NCI-H2196 (cell line): ENCODE measurements around the gene ZNRF3.
A peak's percentile ranks its signal among the peaks of the same experiment; 100 is the strongest.
"Not testable (repeated sequence)": the region's sequence is repeated elsewhere in the genome, so short reads cannot be mapped to it uniquely, and the experiment has no call there.

ENCODE experiments used
- DNase-seq: peaks from one replicate; lab custom pipeline; 2025; ENCODE audit not compliant: unreplicated experiment; lab: John Stamatoyannopoulos, UW

Gene ZNRF3

DNA sequence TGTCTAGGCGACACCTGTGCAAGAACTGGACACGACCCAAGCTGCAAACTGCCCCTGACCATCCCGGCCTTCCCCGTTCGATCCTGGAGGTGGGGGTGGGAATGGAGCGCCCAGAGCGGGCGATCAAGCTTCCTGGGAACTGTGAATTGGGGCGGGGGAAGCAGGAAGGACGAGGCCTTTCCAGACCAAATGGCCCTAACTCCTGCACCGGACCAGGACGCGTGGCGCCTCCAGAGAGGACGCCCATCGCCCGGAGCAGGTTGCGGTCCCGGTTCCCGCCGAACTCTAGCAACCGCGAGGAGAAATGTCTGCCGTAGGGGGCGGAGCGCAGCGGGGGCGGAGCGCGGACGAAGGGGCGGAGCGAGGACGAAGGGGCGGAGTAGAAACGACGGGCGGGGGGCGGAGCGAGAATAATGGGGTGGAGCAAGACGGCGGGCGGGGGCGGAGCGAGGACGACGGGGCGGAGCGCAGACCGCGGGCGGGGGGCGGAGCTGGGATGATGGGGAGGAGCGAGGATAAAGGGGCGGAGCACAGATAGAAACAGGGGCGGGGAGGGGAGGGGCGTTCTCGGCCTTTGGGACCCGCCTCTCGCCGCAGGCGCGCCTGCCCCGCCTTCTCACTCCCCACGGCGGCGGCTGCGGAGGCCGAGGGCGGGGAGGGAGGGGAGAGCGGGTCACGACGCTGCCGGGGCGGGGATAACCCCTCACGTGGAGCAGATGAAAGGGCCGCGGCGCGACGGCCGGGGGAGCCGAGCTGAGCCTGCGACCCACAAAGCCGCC lies at the start of gene ZNRF3:
Gene ZNRF3 (plus strand): TSS at position 695 of the 779 bp plus-strand sequence. CDS start 195 bp downstream, outside the sequence.
- DNase-seq: peak; percentile 79

DNA sequence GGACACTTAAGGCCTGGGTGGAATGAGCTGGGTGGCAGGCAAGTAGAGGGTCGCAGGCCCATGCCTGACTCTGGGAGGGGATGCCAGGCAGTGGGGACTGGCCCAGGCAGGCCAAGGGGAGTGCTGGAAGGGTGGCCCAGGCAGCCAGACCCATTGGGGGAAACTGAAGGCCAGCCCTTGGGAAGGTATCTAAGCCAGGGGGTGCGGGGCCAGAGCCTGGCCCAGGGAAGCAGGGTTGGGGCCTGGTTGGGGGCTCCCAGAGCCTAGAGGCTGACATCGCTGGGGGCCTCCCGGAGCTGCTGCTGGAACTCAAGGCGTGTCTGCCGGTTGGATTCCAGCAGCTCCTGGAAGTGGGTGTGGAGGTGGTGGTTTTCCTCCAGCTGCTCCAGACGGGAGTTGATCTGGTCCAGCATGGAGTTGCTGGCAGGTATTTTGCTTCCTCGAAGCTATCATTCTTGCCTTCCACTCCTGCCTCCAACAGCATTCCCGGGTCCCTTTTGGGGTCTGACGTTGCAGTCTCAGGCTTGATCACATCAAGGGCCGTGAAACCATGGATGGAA lies 47.7 kb upstream of the ZNRF3 start:
- DNase-seq: no peak

DNA sequence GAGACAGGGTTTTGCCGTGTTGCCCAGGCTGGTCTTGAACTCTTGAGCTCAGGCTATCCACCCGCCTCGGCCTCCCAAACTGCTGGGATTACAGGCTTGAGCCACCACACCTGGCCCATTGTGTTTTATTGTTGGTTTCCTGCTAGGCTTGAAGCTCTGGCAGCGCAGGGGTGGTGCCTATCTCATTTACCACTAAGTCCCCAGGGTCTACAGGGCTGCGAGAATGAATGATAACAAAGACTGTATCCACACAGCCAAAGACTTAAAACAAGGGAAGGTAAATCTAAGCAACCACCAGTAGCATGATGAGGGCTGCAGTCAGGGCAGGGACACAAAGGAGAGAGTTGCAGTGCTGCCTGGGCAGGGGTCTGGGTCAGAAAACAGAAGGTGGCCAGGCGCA lies 45.7 kb upstream of the ZNRF3 start:
- DNase-seq: no peak

DNA sequence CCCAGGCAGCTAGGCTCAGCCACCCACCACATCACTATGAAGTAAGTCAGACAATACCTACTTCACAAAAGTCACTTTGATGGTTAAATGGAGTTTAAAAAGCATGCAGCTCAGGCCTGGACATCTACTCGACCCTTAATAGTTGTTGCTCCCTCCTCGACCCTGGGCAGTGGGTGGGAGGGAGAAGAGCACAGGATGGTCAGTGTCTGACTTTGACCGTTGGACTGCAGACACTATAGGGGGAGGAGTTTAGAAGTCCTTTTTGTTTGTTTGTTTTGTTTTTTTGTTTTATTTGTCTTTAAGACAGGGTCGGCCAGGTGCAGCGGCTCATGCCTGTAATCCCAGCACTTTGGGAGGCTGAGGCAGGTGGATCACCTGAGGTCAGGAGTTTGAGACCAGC lies 44.4 kb upstream of the ZNRF3 start:
- DNase-seq: no peak

DNA sequence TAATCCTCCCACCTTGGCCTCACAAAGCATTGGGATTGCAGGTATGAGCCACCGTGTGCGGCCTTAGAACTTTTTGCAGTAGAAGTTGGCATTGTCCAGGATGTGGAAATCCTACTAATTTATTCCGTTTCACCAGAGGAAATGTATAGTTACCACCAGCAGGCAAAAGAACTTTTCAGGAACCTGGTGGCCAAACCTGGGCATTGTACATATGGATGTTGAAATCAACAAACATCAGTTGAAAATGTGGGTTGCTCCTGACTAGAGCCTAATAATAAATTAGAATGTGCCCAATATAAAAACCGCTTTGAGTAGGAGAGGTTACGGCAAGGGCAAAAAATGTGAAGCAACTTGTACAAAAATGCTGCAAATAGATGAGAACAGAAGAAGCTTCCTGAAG lies 42.3 kb upstream of the ZNRF3 start:
- no peak for DNase-seq

DNA sequence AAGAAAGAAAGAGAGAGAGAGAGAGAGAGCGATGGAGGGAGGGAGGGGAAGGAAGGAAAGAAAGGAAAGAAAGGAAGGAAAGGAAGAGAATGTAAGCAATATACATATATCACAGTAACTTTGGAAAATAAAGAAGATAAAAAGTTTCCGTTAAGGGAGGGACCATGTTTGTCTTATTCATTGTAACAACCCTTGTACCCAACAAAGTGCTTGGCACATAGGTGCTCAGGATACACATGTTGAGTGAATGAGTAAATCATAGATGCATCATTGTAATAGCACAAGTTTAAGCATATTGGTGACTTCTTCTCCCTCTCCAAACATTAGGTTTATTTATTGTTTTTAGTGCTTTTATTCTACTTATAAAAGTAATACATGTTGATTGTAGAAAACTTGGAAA lies 39.7 kb upstream of the ZNRF3 start:
- DNase-seq: no peak

DNA sequence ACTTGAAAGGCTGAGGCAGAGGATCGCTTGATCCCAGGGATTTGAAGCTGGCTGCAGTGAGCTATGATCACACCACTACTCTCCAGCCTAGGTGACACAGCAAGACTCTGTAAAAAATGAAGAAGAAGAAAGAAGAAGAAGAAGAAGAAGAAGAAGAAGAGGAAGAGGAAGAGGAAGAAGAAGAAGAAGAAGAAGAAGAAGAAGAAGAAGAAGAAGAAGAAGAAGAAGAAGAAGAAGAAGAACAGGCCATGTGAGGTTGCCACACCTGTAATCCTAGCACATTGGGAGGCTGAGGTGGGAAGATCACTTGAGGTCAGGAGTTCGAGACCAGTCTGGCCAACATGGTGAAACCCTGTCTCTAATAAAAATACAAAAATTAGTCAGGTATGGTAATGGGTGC lies 39.1 kb upstream of the ZNRF3 start:
- not testable (repeated sequence) for DNase-seq

DNA sequence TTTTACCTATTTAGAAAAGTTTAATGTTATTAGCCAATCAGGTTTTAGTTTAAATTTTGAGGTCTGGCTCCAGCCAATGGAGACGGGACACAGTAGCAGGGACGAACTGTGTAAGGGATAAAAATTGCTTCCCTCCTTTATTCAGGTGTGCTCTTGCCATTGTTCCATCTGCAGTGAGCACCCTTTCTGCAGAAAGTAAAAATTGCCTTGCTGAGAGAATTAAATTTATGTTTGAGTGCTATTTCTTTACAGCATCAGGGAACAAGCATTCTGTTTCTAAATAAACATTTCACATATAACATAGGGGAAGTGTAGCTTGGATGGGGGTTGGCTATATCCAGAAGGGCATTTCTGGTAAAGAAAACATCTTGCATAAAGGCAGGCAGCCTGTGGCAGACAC lies 36.4 kb upstream of the ZNRF3 start:
- DNase-seq: no peak

DNA sequence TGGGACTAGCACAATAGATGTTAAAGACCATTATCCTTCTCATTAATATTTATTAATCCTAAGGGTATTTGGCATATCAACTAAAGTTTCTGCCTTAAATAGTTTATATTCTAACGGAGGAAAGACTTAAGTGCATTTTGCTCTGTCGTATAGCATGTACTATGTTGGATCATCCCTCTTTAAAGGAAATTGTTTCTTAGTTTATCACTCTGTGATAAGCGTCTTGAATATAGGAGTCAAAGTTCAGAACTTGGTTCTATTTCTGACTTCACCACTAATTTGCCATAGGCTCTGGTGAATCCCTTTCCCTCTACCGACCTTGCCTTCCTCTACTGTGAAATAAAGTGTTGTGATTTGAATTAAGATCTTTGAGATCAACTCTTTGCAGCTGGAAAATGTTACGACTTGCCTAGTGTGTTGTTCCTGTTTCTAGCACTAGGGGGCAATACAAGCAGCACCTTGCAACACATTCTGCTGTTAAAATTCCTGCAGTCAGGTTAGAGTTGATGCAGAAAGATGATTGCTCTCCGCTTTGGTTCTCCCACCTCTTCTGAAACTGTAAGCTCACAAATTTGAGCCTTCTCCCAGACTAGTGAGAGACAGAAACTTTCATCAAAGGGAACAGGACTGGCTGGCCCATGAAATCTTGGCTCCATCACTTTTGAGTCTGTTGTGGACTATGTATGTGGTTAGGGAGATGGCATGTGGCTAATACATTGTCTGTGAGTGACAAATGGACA lies 27.8 kb upstream of the ZNRF3 start:
- DNase-seq: peak; percentile 46

DNA sequence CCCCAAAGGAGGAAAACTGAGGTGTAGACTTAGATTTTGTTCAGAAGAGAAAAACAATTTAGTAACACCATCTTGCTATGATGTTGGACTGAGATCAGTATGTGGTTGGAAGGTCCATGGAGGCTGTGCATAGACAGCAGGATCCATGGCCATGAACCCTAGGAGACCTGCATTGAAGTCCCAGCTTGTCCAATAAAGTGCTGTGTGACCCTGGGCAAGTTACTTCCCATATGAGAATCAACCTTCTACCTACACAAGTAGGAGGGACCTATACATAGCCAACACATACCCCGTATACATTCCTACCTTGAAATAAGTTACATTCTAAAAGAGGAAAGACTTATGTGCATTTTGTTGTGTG lies 27.3 kb upstream of the ZNRF3 start:
- no peak for DNase-seq

DNA sequence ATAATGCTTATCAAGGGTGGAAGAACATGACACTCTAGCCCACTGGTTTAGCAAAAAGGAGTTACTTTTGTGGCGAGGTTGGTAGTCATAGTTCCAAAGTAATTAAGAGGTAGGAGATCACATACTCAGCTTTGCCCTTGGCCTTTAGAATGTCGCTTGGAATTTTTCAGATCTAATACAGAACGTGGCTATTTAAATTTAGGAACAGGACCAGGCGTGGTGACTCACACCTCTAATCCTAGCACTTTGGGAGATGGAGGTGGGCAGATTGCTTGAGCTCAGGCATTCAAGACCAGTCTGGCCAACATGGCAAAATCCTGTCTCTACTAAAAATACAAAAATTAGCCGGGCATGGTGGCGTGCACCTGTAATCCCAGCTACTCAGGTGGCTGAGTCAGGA lies 26.1 kb upstream of the ZNRF3 start:
- no peak for DNase-seq

DNA sequence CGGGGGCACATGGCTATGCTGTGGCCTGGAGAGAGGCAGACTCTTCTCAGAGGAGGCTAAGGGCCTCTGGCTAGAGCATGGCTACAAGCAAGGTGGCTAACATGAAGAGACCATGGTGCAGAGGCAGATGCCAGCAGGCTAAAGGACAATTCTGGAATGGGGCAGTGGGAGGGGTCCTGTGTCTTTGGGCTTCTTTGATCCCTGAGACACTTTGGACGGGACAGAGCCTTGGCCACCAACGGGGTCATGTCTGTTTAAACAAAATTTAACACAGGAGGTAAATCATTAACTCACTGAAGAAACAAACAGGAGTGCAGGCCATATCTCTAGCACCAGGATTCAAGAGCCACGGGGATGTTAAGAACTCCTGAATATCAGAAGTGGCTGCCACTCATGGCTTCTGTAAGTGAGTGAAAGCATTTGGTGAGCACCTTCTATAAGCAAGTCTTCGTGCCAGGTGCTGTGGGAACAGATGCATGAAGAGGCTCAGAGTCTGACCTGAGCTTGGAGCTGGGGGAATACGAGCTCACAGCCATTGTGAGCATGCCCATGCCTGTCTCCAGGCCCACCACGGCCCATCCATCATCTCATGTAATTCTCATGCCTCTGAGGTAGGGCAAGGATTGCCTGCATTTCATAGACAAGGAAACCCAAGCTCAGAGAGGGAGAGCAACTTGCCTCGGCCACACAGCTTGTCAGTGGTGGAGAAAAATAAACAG lies 18.3 kb upstream of the ZNRF3 start:
- no peak for DNase-seq

DNA sequence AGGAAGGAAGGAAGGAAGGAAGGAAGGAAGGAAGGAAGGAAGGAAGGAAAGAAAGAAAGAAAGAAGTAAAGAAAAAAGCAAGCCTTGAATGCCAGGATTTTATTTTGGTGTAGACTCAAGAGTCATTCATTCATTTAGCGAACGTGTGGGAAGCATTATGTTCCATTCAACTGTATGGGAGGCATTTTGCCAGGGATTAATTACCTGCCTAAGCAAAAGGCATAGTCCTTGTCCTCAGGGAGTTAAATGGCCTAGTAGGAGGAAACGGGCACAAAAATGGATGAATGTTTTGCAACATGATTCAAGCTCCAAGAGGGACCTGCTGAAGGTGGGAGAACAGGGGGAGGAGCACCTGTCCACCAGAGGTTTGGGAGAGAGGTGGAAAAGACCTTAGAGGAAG lies 16.2 kb upstream of the ZNRF3 start:
- no peak for DNase-seq

DNA sequence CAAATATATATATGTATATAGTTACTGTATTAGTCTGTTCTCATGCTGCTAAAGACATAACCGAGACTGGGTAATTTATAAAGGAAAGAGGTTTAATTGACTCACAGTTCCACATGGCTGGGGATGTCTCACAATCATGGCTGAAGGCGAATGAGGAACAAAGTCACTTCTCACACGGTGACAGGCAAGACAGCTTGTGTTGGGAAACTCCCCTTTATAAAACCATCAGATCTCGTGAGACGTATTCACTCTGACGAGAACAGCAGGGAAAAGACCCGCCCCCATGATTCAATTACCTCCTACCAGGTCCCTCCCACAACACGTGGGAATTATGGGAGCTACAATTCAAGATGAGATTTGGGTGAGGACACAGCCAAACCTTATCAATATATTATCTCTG lies 15.0 kb upstream of the ZNRF3 start:
- DNase-seq: not testable (repeated sequence)

DNA sequence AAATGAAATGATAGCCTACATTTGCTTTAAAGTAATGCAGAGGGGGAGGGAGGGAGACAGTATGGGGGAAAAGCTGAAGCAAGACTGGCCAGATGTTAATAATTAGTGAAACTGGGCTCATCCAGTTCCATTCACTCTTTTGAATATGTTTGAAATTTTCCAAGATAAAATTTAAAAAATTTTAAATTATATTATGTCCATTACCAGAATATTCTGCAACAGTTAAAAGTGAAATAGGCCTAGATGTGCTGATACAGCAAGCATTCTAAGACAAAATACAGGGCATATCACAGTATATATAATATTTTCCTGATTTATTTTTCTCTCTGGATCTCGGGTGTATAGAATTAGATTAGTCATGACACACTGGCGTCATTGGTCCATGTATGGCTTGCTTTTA lies 13.6 kb upstream of the ZNRF3 start:
- no peak for DNase-seq

DNA sequence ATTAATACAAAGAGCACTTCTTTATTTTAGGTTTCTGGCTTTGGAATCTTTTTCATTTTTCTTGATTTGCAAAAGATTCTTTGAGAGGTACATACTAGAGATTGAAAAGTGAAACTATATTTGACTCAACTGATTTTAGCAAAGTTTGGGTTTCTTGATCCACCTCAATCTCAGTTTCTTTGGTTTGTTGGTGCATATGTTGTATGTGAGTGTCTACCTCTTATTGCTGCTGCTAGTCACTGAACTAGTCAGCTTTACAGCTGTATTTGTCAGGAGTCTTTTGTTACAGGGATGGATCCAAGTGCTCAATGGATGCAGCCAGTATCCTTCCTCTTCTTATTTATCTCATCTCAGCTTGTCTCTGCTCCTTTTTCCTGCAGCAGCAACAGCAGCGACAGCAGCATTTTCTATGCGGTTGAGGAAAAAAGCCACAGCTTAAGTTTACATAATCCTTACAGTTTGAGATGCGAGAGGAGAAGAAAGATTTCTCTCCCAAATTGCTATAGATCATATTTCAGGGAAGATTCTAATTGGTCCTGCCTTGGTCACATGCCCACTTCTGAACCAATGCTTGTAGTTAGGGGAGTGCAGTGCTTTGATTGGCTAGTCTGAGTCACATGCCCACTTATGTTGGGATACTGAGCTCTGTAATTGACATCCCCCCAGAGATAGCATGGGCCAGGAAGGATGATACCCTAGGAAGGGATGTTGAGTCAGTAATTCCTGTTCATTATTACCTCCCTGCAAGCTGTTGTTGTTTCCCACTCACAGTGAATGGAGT lies 10.0 kb upstream of the ZNRF3 start:
- no peak for DNase-seq

DNA sequence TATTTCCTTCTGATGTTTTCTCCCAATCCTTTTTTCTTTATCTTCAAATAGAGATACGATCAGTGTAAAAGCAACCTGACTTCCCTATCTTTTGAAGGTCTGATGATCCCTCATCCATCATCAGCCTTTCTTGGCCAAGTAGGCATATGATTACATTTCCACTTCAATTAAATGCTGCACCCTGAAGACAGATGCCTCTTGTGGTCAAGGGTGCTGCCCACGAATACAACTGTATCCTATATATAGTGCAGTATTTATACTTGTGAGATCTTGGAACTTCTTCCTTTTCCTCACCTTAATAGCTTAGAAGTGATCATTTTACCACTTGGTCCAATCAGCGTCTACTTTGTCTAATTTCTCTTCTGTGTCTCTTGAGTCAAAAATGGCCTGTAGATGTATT lies 9.3 kb upstream of the ZNRF3 start:
- no peak for DNase-seq

DNA sequence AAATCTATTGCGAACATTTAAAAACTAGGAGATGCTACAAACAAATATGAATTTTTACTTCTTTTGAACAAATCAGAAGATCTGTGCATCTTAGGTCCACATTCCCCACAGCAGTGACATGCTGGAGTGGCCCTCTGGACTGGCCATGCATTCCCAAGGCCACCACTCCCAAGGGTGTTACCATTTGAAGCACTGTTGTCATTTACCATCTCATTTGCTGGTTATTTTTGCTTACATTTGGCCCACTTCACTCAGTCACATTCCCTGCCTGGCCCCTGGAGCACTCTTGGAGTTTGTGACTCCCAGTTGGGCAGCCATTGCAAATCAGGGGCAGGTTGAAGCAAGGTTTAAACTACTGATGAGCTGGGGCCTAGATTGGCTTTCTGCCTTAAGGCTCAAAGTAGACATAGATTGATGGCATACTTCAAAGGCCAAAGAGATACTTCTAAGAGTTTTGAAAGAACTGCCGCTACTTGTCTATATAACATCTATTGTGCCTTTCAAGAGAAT lies 8.5 kb upstream of the ZNRF3 start:
- no peak for DNase-seq

DNA sequence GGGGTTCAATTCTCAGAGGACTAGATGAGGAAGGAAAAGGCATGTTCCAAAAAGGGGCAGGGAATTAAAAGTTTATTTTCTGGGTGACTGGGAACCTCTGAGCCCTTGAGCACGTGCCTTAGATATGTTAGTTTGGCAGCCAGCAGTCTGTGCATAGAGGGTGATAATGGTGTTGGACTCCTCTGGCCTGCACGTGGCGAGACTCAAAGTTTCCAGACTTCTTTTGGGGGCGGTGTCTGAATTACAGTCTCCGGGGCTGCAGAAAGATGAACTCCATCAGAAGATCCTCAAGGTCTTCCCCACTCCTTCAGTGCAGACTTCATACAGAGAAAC lies 861 bp upstream of the ZNRF3 start:
- DNase-seq: no peak

DNA sequence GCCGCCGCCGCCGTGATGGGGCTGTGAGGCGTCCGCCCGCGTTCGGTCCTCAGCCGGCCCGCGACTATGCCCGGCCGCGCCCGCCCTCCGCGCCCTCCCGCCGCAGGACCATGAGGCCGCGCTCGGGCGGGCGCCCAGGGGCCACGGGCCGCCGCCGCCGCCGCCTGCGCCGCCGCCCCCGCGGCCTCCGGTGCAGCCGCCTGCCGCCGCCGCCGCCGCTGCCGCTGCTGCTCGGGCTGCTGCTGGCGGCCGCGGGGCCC lies 215 bp downstream of the ZNRF3 start:
- no peak for DNase-seq
